HepG2 (cell line): ENCODE data around the gene MYO5B.

Experiments
- CTCF ChIP-seq: sonication (generic); formaldehyde crosslinking; IDR thresholded peaks from 2 replicates; pipeline ENCODE4 v1.5.0; 2020; ENCODE audit warnings: mild to moderate bottlenecking, missing genetic modification reagents, moderate library complexity
- E2F1 ChIP-seq: sonication (generic); formaldehyde crosslinking; IDR thresholded peaks from 2 replicates; pipeline ENCODE4 v1.5.0; 2020; ENCODE audit warnings: missing genetic modification reagents
- EHMT2 ChIP-seq: fragments of 200-600 bp; sonication (generic); IDR thresholded peaks from 2 replicates; pipeline ENCODE4 v1.7.0; 2017; ENCODE audit warnings: antibody characterized with exemption, low read depth, low read length, borderline replicate concordance
- FIP1L1 ChIP-seq: fragments of 200-400 bp; formaldehyde crosslinking; IDR thresholded peaks from 2 replicates; pipeline ENCODE4 v1.6.1; 2018; ENCODE audit warnings: low read depth, mild to moderate bottlenecking, low read length, moderate library complexity, borderline replicate concordance; ENCODE audit not compliant: insufficient read depth
- FOSL1 ChIP-seq: sonication (generic); formaldehyde crosslinking; IDR thresholded peaks from 2 replicates; pipeline ENCODE4 v1.9.0; 2021; ENCODE audit warnings: missing genetic modification reagents, borderline replicate concordance
- FOXA1 ChIP-seq, 2 experiments: fragments of 450-650 bp in 1 of 2; sonication (generic) in 1 of 2; formaldehyde crosslinking in 1 of 2; IDR thresholded peaks; 2 replicates each; pipeline versions ENCODE4 v1.4.0 to v1.6.1; 2016 to 2020; ENCODE audit warnings: missing genetic modification reagents in 1 of 2
- NPAS2 ChIP-seq: sonication (generic); formaldehyde crosslinking; IDR thresholded peaks from 2 replicates; pipeline ENCODE4 v1.8.0; 2022; ENCODE audit warnings: mild to moderate bottlenecking, missing genetic modification reagents, borderline replicate concordance
- ONECUT2 ChIP-seq: sonication (generic); formaldehyde crosslinking; IDR thresholded peaks from 2 replicates; pipeline ENCODE4 v1.4.0; 2020; ENCODE audit warnings: missing genetic modification reagents
- PBX2 ChIP-seq: IDR thresholded peaks from 2 replicates; pipeline ENCODE4 v1.6.1; 2016; ENCODE audit warnings: control low read depth
- ZBTB7B ChIP-seq: sonication (generic); formaldehyde crosslinking; IDR thresholded peaks from 2 replicates; pipeline ENCODE4 v1.4.0; 2020; ENCODE audit warnings: missing genetic modification reagents
- ZNF253 ChIP-seq: sonication (generic); formaldehyde crosslinking; IDR thresholded peaks from 2 replicates; pipeline ENCODE4 v1.8.0; 2022; ENCODE audit warnings: mild to moderate bottlenecking, missing genetic modification reagents, borderline replicate concordance
- ZNF256 ChIP-seq: sonication (generic); formaldehyde crosslinking; conservative IDR thresholded peaks from 2 replicates; pipeline ENCODE4 v1.4.0; 2020; ENCODE audit warnings: missing genetic modification reagents
- ZNF263 ChIP-seq: sonication (generic); formaldehyde crosslinking; IDR thresholded peaks from 2 replicates; pipeline ENCODE4 v1.4.0; 2020; ENCODE audit warnings: missing genetic modification reagents

GRCh38 chr18:49815927-49816326 lies 379.0 kb downstream of the MYO5B start:
- no peak for TF ChIP-seq FOSL1 (CRISPR knock-in tag)
- no peak for TF ChIP-seq ZNF253 (CRISPR knock-in tag)
- no peak for TF ChIP-seq E2F1 (CRISPR knock-in tag)
- TF ChIP-seq ZNF263 (CRISPR knock-in tag): no peak
- no peak for TF ChIP-seq CTCF (CRISPR knock-in tag)
- no peak for TF ChIP-seq NPAS2 (CRISPR knock-in tag)
- no peak for TF ChIP-seq FIP1L1
- no peak for TF ChIP-seq PBX2 (CRISPR knock-in tag)
- no peak for TF ChIP-seq EHMT2
- no peak for TF ChIP-seq ONECUT2 (CRISPR knock-in tag)
- no peak for TF ChIP-seq FOXA1 (IDR thresholded peaks at IDR 0.05)
- TF ChIP-seq FOXA1 (CRISPR knock-in tag; IDR thresholded peaks at IDR 0.05): no peak
- no peak for TF ChIP-seq ZNF256 (CRISPR knock-in tag)
- TF ChIP-seq ZBTB7B (CRISPR knock-in tag): no peak
